IMR-90 (cell line): ENCODE measurements around the gene CRTAP. TPM values are rescaled to one million over a fixed set of nuclear protein-coding genes. Genes with fewer than 3 reads are reported as not detected.

Experiments used
- ATAC-seq: fragments of 200-7000 bp; cut with Tn5 transposase; 2 replicates; pipeline ENCODE4 v1.9.1; 2020; ENCODE audit warnings: low read depth, mild to moderate bottlenecking, moderate library complexity
- BruUV-seq: library from RNA; stranded (reverse); fragments of 400-500 nt; replicated peaks from 2 replicates; lab custom pipeline; 2021; lab: Mats Ljungman, UMichigan
- CTCF ChIA-PET: fragments of 300-600 bp; formaldehyde crosslinking; extraction: SDS; loops from one replicate; lab custom pipeline; 2021; ENCODE audit warnings: antibody characterized with exemption; lab: Yijun Ruan, JAX
- POLR2A ChIA-PET: fragments of 300-600 bp; sonication (Branson Sonifier 250); formaldehyde crosslinking; loops from one replicate; lab custom pipeline; 2022; ENCODE audit warnings: antibody characterized with exemption; ENCODE audit not compliant: unreplicated experiment; lab: Charles Lee
- DNase-seq: peaks from one replicate; pipeline ENCODE4 v3.0.0; 2013
- H2AFZ ChIP-seq: replicated peaks from 2 replicates; pipeline ENCODE3; 2013; ENCODE audit warnings: low read length, mild to moderate bottlenecking; ENCODE audit not compliant: poor library complexity
- H2AK5ac ChIP-seq: 2 replicates; pipeline ENCODE4 v1.6.1; 2013; ENCODE audit warnings: low read depth, low read length, inconsistent platforms
- H2AK9ac ChIP-seq: replicated peaks from 2 replicates; pipeline ENCODE3; 2013; ENCODE audit warnings: mild to moderate bottlenecking, low read depth, low read length, moderate library complexity; ENCODE audit not compliant: poor library complexity
- H2BK120ac ChIP-seq: 2 replicates; pipeline ENCODE4 v1.6.1; 2013; ENCODE audit warnings: low read depth, low read length, inconsistent platforms
- H2BK15ac ChIP-seq: 3 replicates; pipeline ENCODE4 v1.6.1; 2013; ENCODE audit warnings: low read depth, low read length, inconsistent platforms
- H2BK20ac ChIP-seq: 2 replicates; pipeline ENCODE4 v1.6.1; 2013; ENCODE audit warnings: low read depth, mild to moderate bottlenecking, inconsistent platforms, low read length, moderate library complexity
- H2BK5ac ChIP-seq: 2 replicates; pipeline ENCODE4 v1.6.1; 2013; ENCODE audit warnings: mild to moderate bottlenecking, low read depth, low read length, inconsistent platforms; ENCODE audit not compliant: poor library complexity, severe bottlenecking
- H3K14ac ChIP-seq: replicated peaks from 2 replicates; pipeline ENCODE4 v1.6.1; 2013; ENCODE audit warnings: low read depth, low read length, inconsistent platforms
- H3K18ac ChIP-seq: 2 replicates; pipeline ENCODE4 v1.6.1; 2013; ENCODE audit warnings: low read depth, low read length, control low read depth
- H3K23ac ChIP-seq: 2 replicates; pipeline ENCODE4 v1.6.1; 2013; ENCODE audit warnings: low read depth, low read length, inconsistent platforms
- H3K27ac ChIP-seq: 2 replicates; pipeline ENCODE4 v1.5.1; 2013; ENCODE audit warnings: mild to moderate bottlenecking, control low read depth, low read length; ENCODE audit not compliant: insufficient read depth
- H3K27me3 ChIP-seq: 2 replicates; pipeline ENCODE4 v1.6.1; 2013; ENCODE audit warnings: low read length; ENCODE audit not compliant: control insufficient read depth, insufficient read depth
- H3K36me3 ChIP-seq: 2 replicates; pipeline ENCODE4 v1.6.1; 2013; ENCODE audit warnings: low read length, mixed read lengths; ENCODE audit not compliant: control insufficient read depth, insufficient read depth
- H3K4ac ChIP-seq: 2 replicates; pipeline ENCODE4 v1.6.1; 2013; ENCODE audit warnings: low read depth, low read length, inconsistent platforms
- H3K4me1 ChIP-seq: 2 replicates; pipeline ENCODE4 v1.6.1; 2013; ENCODE audit warnings: low read length, mixed read lengths; ENCODE audit not compliant: control insufficient read depth, insufficient read depth
- H3K4me2 ChIP-seq: 2 replicates; pipeline ENCODE4 v1.6.1; 2013; ENCODE audit warnings: low read depth, mild to moderate bottlenecking, control low read depth, low read length, moderate library complexity
- H3K4me3 ChIP-seq: 2 replicates; pipeline ENCODE4 v1.5.1; 2013; ENCODE audit warnings: low read depth, mild to moderate bottlenecking, control low read depth, low read length, moderate library complexity; ENCODE audit not compliant: insufficient read depth
- H3K56ac ChIP-seq: 2 replicates; pipeline ENCODE4 v1.6.1; 2013; ENCODE audit warnings: low read length, inconsistent platforms; ENCODE audit not compliant: insufficient read depth; ENCODE audit errors: extremely low read depth
- H3K79me1 ChIP-seq, 2 experiments: 2 replicates each; pipeline ENCODE4 v1.6.1; 2013; ENCODE audit warnings: low read length in 2 of 2, inconsistent platforms in 1 of 2, low read depth in 1 of 2
- H3K9ac ChIP-seq: 2 replicates; pipeline ENCODE4 v1.6.1; 2013; ENCODE audit warnings: low read depth, low read length, control low read depth
- H3K9me1 ChIP-seq: 2 replicates; pipeline ENCODE4 v1.6.1; 2013; ENCODE audit warnings: low read length, inconsistent platforms; ENCODE audit not compliant: insufficient read depth
- H3K9me3 ChIP-seq: 2 replicates; pipeline ENCODE4 v1.6.1; 2013; ENCODE audit warnings: low read length; ENCODE audit not compliant: control insufficient read depth, insufficient read depth
- H4K20me1 ChIP-seq: 2 replicates; pipeline ENCODE4 v1.6.1; 2013; ENCODE audit warnings: low read length, inconsistent platforms; ENCODE audit not compliant: insufficient read depth
- H4K5ac ChIP-seq: 2 replicates; pipeline ENCODE4 v1.6.1; 2013; ENCODE audit warnings: mild to moderate bottlenecking, low read depth, low read length, control low read depth
- H4K8ac ChIP-seq, 2 experiments: 2 replicates each; pipeline ENCODE4 v1.6.1; 2013; ENCODE audit warnings: low read depth in 2 of 2, low read length in 2 of 2, control low read depth in 1 of 2, inconsistent platforms in 1 of 2
- H4K91ac ChIP-seq: 2 replicates; pipeline ENCODE4 v1.6.1; 2013; ENCODE audit warnings: low read depth, low read length, inconsistent platforms; ENCODE audit not compliant: insufficient read depth
- BHLHE40 ChIP-seq: fragments of 150-350 bp; IDR thresholded peaks from 2 replicates; pipeline ENCODE4 v1.6.1; 2016; ENCODE audit warnings: mild to moderate bottlenecking, low read depth, low read length
- FOS ChIP-seq: fragments of 150-350 bp; IDR thresholded peaks from 2 replicates; pipeline ENCODE4 v1.6.1; 2016; ENCODE audit warnings: low read depth, low read length
- MAZ ChIP-seq: IDR thresholded peaks from 2 replicates; pipeline ENCODE4 v1.6.1; 2012; ENCODE audit warnings: low read depth, mild to moderate bottlenecking, low read length, improper control_type of control experiment, moderate library complexity, borderline replicate concordance
- MXI1 ChIP-seq: IDR thresholded peaks from 2 replicates; pipeline ENCODE4 v1.6.1; 2012; ENCODE audit warnings: low read depth, mild to moderate bottlenecking, low read length, moderate library complexity, borderline replicate concordance
- POLR2A ChIP-seq: IDR thresholded peaks from 2 replicates; pipeline ENCODE4 v1.6.1; 2012; ENCODE audit warnings: mild to moderate bottlenecking, low read depth, low read length
- WGBS, 2 experiments: methylation state at CpG; one replicate each; pipeline versions ENCODE4 v1.1.5 to v1.1.7; 2013; ENCODE audit warnings: missing lambda C conversion rate in 2 of 2; ENCODE audit not compliant: insufficient read length in 1 of 2; ENCODE audit errors: extremely low coverage in 2 of 2; 5-methylcytosine and 5-hydroxymethylcytosine counted together
- dilution Hi-C: fragments of 300-500 bp; cut with HindIII; formaldehyde crosslinking; loops from one replicate; pipeline ENCODE4 v1.14.3; 2018; ENCODE audit warnings: low sequenced_read_pairs; ENCODE audit not compliant: unreplicated experiment
- in situ Hi-C: fragments of 300-500 bp; cut with MboI; formaldehyde crosslinking; loops from 3 replicates; pipeline ENCODE4 v1.14.3; 2019; ENCODE audit warnings: low sequenced_read_pairs, inconsistent platforms, mixed read lengths
- intact Hi-C: fragments of 100-400 bp; cut with micrococcal nuclease; formaldehyde crosslinking; loops from 2 replicates; pipeline ENCODE4 v1.10.0; 2022
- polyA plus RNA-seq, 3 experiments: library from polyadenylated mRNA; depleted of rRNA; stranded (reverse); fragments of >200 nt; gene quantifications; 2 replicates each; pipeline ENCODE4 v1.2.3, GENCODE V29; 2012; ENCODE audit warnings: low replicate concordance in 1 of 3
- total RNA-seq: library from RNA; depleted of rRNA; stranded (reverse); fragments of >200 nt; gene quantifications from 2 replicates; pipeline ENCODE4 v1.2.3, GENCODE V29; 2012
- TF ChIP-seq, protein P1 (sequence below): fragments of 150-350 bp; IDR thresholded peaks from 2 replicates; pipeline ENCODE4 v1.6.1; 2017; ENCODE audit warnings: mild to moderate bottlenecking, antibody characterized with exemption, low read length, low read depth
- TF ChIP-seq, protein P2 (sequence below): fragments of 150-350 bp; IDR thresholded peaks from 2 replicates; pipeline ENCODE4 v1.6.1; 2016; ENCODE audit warnings: low read depth, mild to moderate bottlenecking, low read length, moderate library complexity, borderline replicate concordance

CRTAP gene
- total and polyA plus RNA-seq, 2 of the 4 experiments (the other 2 are of a cell fraction), result 108 to 205 TPM

DNA sequence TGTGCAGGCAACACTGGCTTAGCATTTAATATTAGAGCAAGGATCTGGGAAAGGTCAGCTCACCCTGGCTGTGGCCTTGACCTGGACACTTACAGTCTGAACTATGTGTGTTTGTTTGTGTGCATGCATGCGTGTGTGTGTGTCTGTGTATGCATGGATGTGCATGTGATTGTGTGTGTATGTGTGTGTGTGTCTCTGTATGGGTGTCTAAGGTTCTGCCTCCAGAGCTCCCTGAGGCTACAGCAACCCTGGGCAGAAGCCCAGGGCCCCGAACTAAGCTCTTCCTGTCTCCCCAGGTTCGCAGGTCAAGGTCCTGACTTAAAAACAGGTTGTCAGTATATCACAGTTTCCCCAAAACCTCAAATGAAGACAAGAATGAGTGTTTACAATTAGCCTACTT is 53.5 kb downstream of the CRTAP start:
- Histone ChIP-seq H4K8ac (no peak overlapping the region), H3K79me1 (no peaks in the 10 kb centered on the region), H3K4me3 (no peak overlapping the region), H2AFZ (peak overlapping the region; percentile 39), H3K9ac (no peak overlapping the region), H3K9me1 (peaks cover 7% of the 10 kb centered on the region), H2BK20ac (no peak overlapping the region), H3K27ac (no peak overlapping the region), H3K56ac (no peak overlapping the region), H4K5ac (no peak overlapping the region), H3K27me3 (no peaks in the 10 kb centered on the region), H2BK15ac (no peak overlapping the region), H3K14ac (no peak overlapping the region), H2AK9ac (no peak overlapping the region), H2BK5ac (no peak overlapping the region), H3K23ac (0 out of 2 replicates have a peak overlapping the region, but pooled peaks have one; percentile 24), H2AK5ac (no peak overlapping the region), H4K91ac (no peak overlapping the region), H3K4me2 (no peak overlapping the region), H3K4me1 (peaks cover 2% of the 10 kb centered on the region), H3K4ac (no peak overlapping the region), H3K18ac (no peak overlapping the region), H3K36me3 (no peaks in the 10 kb centered on the region), H4K20me1 (no peaks in the 10 kb centered on the region), H2BK120ac (no peak overlapping the region), H3K9me3 (no peaks in the 10 kb centered on the region)
- in situ Hi-C loops, result no loop called here
- dilution Hi-C loops, result no loop called here
- ChIA-PET POLR2A (no interaction called here), CTCF (interaction anchor here (0.8 to 1.1 kb wide), 3 partner anchors 9 to 35 kb away, joined by 3 to 4 read pairs (median 3); no protein-coding TSS in a partner anchor)
- TF ChIP-seq, protein P1, sequence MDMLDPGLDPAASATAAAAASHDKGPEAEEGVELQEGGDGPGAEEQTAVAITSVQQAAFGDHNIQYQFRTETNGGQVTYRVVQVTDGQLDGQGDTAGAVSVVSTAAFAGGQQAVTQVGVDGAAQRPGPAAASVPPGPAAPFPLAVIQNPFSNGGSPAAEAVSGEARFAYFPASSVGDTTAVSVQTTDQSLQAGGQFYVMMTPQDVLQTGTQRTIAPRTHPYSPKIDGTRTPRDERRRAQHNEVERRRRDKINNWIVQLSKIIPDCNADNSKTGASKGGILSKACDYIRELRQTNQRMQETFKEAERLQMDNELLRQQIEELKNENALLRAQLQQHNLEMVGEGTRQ, result no peak
- TF ChIP-seq MXI1 (no peak), POLR2A (no peak), FOS (no peak), MAZ (no peak), BHLHE40 (no peak)
- TF ChIP-seq, protein P2, sequence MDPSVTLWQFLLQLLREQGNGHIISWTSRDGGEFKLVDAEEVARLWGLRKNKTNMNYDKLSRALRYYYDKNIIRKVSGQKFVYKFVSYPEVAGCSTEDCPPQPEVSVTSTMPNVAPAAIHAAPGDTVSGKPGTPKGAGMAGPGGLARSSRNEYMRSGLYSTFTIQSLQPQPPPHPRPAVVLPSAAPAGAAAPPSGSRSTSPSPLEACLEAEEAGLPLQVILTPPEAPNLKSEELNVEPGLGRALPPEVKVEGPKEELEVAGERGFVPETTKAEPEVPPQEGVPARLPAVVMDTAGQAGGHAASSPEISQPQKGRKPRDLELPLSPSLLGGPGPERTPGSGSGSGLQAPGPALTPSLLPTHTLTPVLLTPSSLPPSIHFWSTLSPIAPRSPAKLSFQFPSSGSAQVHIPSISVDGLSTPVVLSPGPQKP, result no peak
- ATAC-seq (no peak), DNase-seq (no peak)
- no TSS peak for BruUV-seq
- intact Hi-C loops, result no loop called here
- no CpG with 5 or more reads among the region's 3 CpGs for WGBS, 2 experiments
